ENCODE data around the gene COPS9. TPM values are rescaled to one million over a fixed set of nuclear protein-coding genes. Genes with fewer than 3 reads are reported as not detected.

COPS9 gene
- total RNA-seq, 2 donors from 2014 or later: 156 to 179 TPM

GRCh38 chr2:240146627-240147278 is 10.6 kb upstream of the COPS9 start:
- WGBS: 73% methylated on average over 12 of the region's 12 CpGs
- no peak for TF ChIP-seq POLR2A (IDR thresholded peaks at IDR 0.05)
- no peak for TF ChIP-seq POLR2AphosphoS5 (IDR thresholded peaks at IDR 0.05)
- H3K27ac ChIP-seq: no peak overlapping the region
- DNase-seq (ENCODE audit: low spot score): no peak
- H3K4me1 ChIP-seq (replicated peaks): no peaks in the 10 kb centered on the region
- H3K4me3 ChIP-seq: no peak overlapping the region
- H3K36me3 ChIP-seq: no peaks in the 10 kb centered on the region
- no peaks in the 10 kb centered on the region for H3K27me3 ChIP-seq (replicated peaks; ENCODE audit: insufficient read depth)
- intact Hi-C loops (cut with DNase I): no loop called here
- no peaks in the 10 kb centered on the region for H3K9me3 ChIP-seq

GRCh38 chr2:240146141-240146561 is 10.0 kb upstream of the COPS9 start:
- Histone ChIP-seq H3K4me1 (replicated peaks) (no peaks in the 10 kb centered on the region), H3K9me3 (no peaks in the 10 kb centered on the region)
- 39% methylated on average over 10 of the region's 10 CpGs for whole genome bisulfite sequencing

DNA sequence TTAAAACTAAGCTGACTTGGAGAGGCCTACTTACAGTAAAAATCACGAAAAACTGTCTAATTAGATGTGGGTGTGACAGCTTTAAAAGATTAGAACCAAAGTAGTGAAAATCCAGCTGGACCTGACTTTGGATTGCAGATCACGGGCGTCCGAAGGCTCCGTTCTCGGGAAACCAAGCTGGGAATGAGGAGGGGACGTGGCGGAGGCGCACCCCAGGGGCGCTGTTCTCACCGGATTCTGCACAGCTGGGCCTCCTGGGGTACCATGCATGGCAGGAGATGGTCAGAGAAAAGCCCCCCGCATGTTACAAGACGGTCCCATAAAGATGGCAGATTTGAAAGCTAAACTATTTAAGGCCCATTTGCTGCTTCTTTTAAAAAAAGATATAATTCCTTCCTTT is 9.4 kb upstream of the COPS9 start:
- intact Hi-C loops (cut with DNase I): loop anchor here (2.0 kb wide), 1 partner anchor 85 kb away; no protein-coding TSS in a partner anchor
- DNase-seq (ENCODE audit: low spot score): no peak

More at GRCh38 chr2:240146141-240146561, 10.0 kb upstream of the COPS9 start:
- H3K27me3 ChIP-seq (replicated peaks; ENCODE audit: insufficient read depth): no peaks in the 10 kb centered on the region
- no peak overlapping the region for H3K27ac ChIP-seq
- TF ChIP-seq CTCF (IDR thresholded peaks at IDR 0.05) (no peak), POLR2AphosphoS5 (IDR thresholded peaks at IDR 0.05) (no peak), POLR2A (IDR thresholded peaks at IDR 0.05) (no peak)
- no peak overlapping the region for H3K4me3 ChIP-seq
- H3K36me3 ChIP-seq: no peaks in the 10 kb centered on the region
- intact Hi-C loops (cut with DNase I): no loop called here
- no peak for DNase-seq (ENCODE audit: low spot score)

DNA sequence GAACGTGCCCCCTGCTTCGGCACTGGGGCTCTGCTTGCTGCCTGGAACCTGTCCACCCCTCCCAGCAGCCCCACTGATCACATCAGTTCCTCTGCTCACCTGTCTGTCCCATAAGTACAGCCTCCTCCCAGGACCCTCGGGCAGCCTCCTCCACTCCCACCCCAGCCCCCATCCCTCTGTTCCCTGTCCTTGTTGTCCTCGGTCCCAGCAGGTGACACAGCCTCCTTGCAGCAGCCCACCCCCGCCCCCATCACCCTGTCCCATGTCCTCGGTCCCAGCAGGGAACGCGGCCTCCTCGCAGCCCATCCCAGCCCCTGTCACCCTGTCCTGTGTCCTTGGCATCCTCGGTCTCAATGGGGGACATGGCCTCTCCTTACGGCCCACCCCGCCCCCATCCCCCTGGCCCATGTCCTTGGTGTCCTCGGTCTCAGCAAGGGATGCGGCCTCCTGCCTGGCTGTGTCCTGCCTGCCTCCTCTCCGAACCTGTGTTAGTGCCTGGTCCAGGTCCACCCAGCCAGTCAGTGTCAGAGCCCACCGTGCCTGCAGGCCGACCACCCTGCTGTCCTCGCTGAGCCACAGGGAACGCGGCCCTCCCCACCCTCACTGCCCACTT is 8.7 kb upstream of the COPS9 start:
- Histone ChIP-seq H3K36me3 (no peaks in the 10 kb centered on the region), H3K9me3 (no peaks in the 10 kb centered on the region), H3K27me3 (replicated peaks; ENCODE audit: insufficient read depth) (no peaks in the 10 kb centered on the region), H3K4me3 (no peak overlapping the region), H3K4me1 (replicated peaks) (no peaks in the 10 kb centered on the region), H3K27ac (no peak overlapping the region)
- intact Hi-C loops (cut with DNase I): loop anchor here (2.0 to 5.0 kb wide), 2 partner anchors 84 to 1107 kb away; no protein-coding TSS in a partner anchor
- DNase-seq (ENCODE audit: low spot score): no peak
- 86% methylated on average over 20 of the region's 20 CpGs for WGBS
- TF ChIP-seq POLR2A (IDR thresholded peaks at IDR 0.05) (no peak), CTCF (IDR thresholded peaks at IDR 0.05) (no peak), POLR2AphosphoS5 (IDR thresholded peaks at IDR 0.05) (no peak)

More for the DNA sequence above, 9.4 kb upstream of the COPS9 start:
- Histone ChIP-seq H3K4me1 (replicated peaks) (no peaks in the 10 kb centered on the region), H3K4me3 (no peak overlapping the region), H3K36me3 (no peaks in the 10 kb centered on the region), H3K27ac (no peak overlapping the region), H3K9me3 (no peaks in the 10 kb centered on the region), H3K27me3 (replicated peaks; ENCODE audit: insufficient read depth) (no peaks in the 10 kb centered on the region)
- no peak for TF ChIP-seq POLR2A (IDR thresholded peaks at IDR 0.05)
- TF ChIP-seq POLR2AphosphoS5 (IDR thresholded peaks at IDR 0.05): no peak
- TF ChIP-seq CTCF (IDR thresholded peaks at IDR 0.05): no peak
- WGBS: 85% methylated on average over 13 of the region's 13 CpGs

DNA sequence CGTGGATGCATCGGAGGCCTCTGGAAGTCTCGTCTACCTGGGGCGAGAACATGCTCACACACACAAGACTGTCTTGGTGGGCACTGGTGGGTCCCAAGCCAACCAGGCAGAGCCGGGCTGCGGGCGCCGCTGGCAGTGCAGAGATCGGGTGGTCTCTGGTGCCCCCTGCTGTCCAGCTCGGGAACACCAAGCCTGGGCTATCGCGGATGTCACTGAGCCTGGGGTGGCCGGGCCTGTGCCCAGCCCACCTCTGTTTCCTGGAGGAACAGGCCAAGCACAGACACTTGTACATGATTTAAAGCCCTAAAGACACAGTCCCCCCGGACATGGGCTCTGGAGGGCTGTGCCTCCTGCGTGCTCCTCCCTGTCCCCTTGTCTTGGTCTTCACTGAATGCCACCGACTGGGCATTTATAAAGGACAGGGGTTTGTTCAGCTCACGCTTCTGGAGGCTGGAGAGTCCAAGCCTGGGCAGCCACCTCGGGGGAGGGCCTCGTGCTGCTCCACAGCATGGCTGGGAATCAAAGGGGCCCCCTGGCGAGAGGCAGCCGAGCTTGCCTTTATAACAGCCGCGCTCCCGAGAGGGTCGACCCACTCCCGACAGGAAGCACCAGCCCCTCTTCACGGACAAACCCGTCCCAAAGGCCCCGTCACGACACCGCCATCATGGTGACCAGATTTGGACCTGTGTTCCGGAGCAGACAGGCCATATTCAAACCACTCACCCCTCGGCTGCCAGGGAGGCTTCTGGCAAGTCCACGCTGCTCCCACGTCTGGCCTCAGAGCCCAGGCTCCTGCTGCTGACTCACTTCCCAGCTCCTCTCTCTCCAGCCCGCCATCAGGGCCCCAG is 7.9 kb upstream of the COPS9 start:
- no peaks in the 10 kb centered on the region for H3K9me3 ChIP-seq
- no peaks in the 10 kb centered on the region for H3K36me3 ChIP-seq
- H3K4me3 ChIP-seq: no peak overlapping the region
- 37% methylated on average over 32 of the region's 36 CpGs for WGBS
- H3K27me3 ChIP-seq (replicated peaks; ENCODE audit: insufficient read depth): no peaks in the 10 kb centered on the region
- TF ChIP-seq POLR2A (IDR thresholded peaks at IDR 0.05) (no peak), CTCF (IDR thresholded peaks at IDR 0.05) (peak; percentile 89 to 97 (median 93))
- H3K27ac ChIP-seq: no peak overlapping the region
- intact Hi-C loops (cut with DNase I): loop anchor here (2.0 to 5.0 kb wide), 2 partner anchors 83 to 1107 kb away; no protein-coding TSS in a partner anchor
- DNase-seq (ENCODE audit: low spot score): peak; percentile 40
- no peaks in the 10 kb centered on the region for H3K4me1 ChIP-seq (replicated peaks)
